Stimulated activated CD4-positive, alpha-beta T cell treated with anti-CD3 and anti-CD28 coated beads, Interleukin-1b, Interleukin-23, amount 100 ng/mL, for 1 hour (primary cell): ENCODE data around the gene NIN.
"Not testable (repeated sequence)": the region's sequence is repeated elsewhere in the genome, so short reads cannot be mapped to it uniquely, and the experiment has no call there.

Source experiments
- DNase-seq, 2 donors: peaks; one replicate each; pipeline ENCODE4 v3.0.0-alpha.2; 2020; ENCODE audit warnings: low read depth in 2 of 2

The NIN gene

DNA sequence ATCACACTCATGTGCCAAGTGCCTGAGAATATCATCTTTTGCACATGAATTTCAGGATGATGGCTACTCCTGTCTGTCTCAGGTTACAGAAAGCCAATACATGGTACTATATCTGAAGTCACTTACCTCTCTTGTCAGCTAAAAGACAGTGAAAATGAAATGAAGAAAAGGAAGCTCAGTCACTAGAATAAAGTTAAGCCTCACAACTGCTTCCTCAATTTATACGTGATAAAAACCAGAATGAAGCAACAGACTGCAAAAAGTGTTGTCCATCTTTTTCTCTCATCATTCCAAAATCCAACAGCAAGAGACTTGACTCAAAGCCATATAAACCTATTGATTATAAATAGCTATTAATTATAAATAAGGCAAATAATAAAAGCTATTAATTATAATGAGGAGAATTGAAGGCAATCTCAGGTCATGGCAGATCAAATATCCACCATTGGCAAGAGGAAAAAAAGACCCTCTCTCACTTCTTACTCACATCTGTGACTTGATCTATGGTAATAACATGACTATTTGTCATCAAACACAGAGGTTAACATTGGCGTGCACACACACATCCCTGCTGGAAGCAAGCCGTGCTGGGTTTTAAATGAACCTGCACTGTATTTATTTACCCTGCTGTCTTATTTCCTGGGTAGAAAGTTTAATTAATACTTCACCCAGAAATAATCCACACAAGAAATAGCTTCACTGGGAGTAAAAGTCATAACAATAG is 10.0 kb downstream of the NIN start:
- DNase-seq: no peak

DNA sequence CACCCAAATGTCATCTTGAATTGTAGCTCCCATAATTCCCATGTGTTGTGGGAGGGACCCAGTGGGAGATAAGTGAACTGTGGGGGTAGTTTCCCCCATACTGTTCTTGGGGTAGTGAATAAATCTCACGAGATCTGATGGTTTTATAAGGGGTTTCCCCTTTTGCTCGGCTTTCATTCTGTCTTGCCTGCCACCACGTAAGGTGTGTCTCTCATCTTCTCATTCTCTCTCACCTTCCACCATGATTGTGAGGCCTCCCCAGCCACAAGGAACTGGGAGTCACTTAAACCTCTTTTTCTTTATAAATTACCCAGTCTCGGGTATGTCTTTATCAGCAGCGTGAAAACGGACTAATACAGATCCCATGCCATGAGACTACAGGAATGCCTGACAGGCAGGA is 11.7 kb downstream of the NIN start:
- DNase-seq: not testable (repeated sequence)

- no peak for DNase-seq
Observed at GRCh38 chr14:50816395-50817047, 14.4 kb downstream of the NIN start.

DNA sequence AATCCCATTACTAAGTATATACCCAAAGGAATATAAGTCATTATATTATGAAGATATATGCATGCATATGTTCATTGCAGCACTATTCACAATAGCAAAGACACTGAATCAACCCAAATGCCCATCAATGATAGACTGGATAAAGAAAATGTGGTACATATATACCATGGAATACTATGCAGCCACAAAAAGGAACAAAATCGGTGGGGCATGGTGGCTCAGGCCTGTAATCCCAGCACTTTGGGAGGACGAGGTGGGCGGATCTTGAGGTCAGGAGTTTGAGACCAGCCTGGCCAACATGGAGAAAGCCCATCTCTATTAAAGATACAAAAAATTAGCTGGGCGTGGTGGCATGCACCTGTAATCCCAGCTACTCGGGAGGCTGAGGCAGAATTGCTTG is 15.4 kb downstream of the NIN start:
- not testable (repeated sequence) for DNase-seq

GRCh38 chr14:50815058-50815457 is 15.9 kb downstream of the NIN start:
- not testable (repeated sequence) for DNase-seq

GRCh38 chr14:50814161-50814560 is 16.8 kb downstream of the NIN start:
- no peak for DNase-seq

- no peak for DNase-seq
Observed at GRCh38 chr14:50813544-50813863, 17.5 kb downstream of the NIN start.

- no peak for DNase-seq
Observed at GRCh38 chr14:50812856-50813543, 18.0 kb downstream of the NIN start.

- no peak for DNase-seq
Observed at GRCh38 chr14:50812180-50812579, 18.8 kb downstream of the NIN start.

GRCh38 chr14:50808053-50808452 is 22.9 kb downstream of the NIN start:
- no peak for DNase-seq

- DNase-seq: no peak
Observed at GRCh38 chr14:50806241-50806933, 24.6 kb downstream of the NIN start.

GRCh38 chr14:50805396-50805795 is 25.6 kb downstream of the NIN start:
- DNase-seq: no peak

DNA sequence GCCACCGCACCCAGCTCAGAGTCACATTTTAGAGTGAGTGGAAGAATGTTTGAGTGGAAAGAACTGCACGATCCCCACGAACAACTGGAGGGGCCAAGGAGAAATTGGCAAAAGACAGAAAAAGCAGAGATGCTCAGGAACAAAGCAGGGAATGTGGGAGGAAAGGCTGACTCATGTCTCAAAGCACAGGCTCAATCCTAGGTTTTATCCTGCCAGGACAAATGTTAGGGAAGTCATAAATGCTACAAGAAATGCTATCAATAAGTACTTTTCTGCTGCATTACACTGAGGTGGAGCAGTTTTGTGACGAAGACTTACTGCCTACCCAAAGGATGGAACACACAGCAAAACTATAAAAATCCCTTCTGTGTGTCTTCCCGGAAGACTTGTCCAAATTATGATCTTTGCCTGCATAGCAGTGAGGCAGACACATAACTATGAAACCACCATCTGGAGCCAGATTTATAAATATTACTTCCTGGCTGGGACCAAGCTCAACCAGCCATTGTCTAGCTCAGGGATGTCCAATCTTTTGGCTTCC is 26.7 kb downstream of the NIN start:
- DNase-seq: no peak

- DNase-seq: no peak
Observed at GRCh38 chr14:50801706-50802105, 29.3 kb downstream of the NIN start.

GRCh38 chr14:50800032-50800431 is 30.9 kb downstream of the NIN start:
- no peak for DNase-seq

- DNase-seq: no peak
Observed at GRCh38 chr14:50798048-50798421, 32.9 kb downstream of the NIN start.

DNA sequence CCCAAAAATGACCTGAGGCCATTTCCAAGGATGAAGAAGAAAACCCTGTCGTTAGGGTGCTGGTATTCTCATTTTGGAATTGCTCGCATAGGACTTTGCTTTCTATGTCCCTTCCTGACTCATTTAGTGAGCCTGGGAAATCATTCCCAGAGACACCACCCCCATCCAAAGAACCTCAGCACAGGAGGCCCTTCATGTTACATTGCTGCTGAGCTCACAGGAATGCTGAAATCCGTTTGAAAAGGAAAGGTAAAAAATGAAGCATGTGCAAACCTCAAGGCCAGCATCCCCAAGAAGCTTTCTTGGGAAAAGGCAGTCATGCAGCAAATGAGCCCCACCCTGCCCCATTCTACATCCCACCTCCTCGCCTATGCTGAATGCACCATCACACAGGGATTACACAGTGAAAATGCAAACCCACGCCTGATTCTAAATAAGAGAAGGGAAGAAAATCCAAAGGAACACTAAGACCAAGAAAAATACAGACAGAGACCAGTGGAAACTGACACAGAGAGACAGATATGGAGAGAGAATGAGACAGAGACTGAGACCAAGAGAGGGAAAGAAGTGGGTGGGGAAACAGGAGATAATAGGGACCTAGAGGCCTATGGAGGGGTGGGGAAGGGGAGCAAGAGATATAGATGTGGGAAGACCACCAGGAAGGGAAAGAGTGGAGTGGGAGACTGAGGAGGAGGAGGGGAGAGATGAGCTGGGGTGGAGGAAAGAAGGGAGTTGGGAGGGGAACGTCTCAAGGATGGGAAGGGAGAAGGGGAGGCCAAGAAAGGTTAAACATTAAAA is 33.5 kb downstream of the NIN start:
- DNase-seq: no peak

GRCh38 chr14:50796390-50796789 is 34.6 kb downstream of the NIN start:
- DNase-seq: no peak

- no peak for DNase-seq
Observed at GRCh38 chr14:50795909-50796308, 35.1 kb downstream of the NIN start.

DNA sequence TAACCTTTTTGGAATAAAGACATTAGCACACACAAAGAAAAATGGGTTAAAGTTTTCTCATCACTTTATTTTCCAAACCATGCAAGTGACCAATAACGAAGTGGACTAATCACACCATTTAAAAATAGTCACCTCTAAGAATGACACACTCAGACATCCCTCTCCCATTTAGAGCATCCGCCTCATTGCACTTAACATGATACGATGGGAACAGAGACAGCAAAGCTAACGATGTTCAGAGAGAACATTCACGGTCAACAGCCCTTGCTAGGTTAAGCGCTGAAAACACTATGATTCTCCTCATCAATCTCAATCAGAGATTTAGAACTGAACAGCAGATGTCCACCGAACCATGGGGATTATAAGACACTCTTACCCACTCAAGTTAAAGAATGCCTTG is 35.8 kb downstream of the NIN start:
- no peak for DNase-seq

GRCh38 chr14:50794068-50794645 is 36.8 kb downstream of the NIN start:
- no peak for DNase-seq
